ENCODE data around the gene CELSR1.

- TF ChIP-seq EZH2 (IDR thresholded peaks at IDR 0.05; ENCODE audit: borderline replicate concordance, insufficient read depth, low read depth, low read length, poor library complexity, severe bottlenecking) (no peak), CTCF (IDR thresholded peaks at IDR 0.05) (no peak)
Measured at GRCh38 chr22:46520880-46521279, 16.5 kb downstream of the CELSR1 start.
